Activated CD4-positive, alpha-beta T cell treated with anti-CD3 and anti-CD28 coated beads, Interleukin-10, Interleukin-2, amounts not matched to agents 100 ng/mL and 50 ng/mL, durations not matched to agents 16 hours and 8 hours (primary cell): Measurements from ENCODE around the gene EZR.

ENCODE experiments used
- DNase-seq: peaks from one replicate; pipeline ENCODE4 v3.0.0-alpha.2; 2020

The EZR gene

GRCh38 chr6:158757753-158758090 is 61.4 kb downstream of the EZR start:
- no peak for DNase-seq

DNA sequence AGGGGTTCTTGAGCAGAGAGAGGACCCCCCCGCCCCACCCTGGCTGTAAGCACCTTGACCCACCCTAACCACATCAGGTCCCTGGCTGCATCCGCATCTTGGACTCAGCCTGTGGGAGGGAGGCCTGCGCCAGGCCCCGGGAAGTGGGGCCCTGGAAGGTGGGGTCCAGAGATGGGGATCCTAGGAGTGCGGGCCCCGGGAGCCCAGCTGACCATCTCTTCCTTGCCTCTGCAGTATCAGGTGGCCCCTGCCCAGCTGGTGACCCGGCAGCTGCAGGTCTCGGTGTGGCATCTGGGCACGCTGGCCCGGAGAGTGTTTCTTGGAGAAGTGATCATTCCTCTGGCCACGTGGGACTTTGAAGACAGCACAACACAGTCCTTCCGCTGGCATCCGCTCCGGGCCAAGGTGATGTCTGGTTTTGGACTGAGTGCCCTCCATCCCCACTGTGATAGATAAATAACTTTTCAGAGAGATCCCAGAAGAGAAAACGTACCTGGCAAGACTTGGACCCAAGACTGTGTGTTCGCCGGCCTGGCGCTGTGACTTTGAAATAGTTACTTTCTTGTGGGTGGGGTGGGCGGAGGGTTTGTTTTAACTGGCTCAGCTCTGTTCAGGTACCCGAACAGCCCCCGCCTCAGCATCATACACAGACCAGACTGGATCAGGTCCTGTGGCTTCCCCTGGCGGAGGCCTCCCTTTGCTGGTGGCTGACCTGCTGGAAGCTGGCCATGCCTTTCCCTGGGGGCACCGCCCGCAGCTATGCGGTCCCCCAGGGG is 62.0 kb downstream of the EZR start:
- DNase-seq, result no peak

- no peak for DNase-seq
These were observed 63.0 kb downstream of the EZR start for GRCh38 chr6:158756126-158756525.

DNA sequence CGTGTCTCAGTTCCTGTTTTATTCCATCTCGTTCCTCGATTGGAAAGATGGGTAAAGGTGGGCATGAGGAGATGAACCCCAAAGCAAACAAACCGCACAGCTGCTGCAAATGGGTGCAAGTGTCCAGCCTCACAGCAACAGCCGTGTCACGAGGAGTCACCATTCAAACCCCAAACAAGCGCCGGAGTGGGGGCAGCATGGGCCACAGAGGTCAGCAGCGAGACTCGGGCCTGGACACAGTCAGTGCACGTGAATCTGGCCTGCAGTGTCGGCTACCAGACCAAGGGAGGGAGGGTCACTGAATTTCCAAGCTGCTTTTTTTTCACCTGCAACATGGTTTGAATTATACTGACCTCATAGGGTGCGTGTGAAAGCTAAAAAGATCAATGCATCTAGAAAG is 63.5 kb downstream of the EZR start:
- no peak for DNase-seq

DNA sequence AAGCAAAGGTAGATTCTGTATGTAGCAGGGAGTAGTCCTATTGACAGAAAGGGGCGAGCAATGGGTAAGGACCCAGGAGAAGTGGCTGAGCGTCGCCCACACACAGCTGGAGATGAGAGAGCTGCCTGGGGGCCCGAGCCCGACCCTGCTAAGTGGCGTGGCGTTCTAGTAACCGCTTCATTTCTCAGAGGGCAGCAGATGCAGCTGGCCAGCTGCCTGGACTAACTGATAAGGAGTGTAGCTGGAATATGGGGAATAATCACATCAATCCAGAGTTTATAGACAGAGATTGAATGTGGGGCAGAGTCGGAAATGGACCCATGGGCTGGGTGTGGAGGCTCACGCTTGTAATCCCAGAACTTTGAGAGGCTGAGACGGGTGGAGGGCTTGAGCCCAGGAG is 64.4 kb downstream of the EZR start:
- DNase-seq, result no peak

GRCh38 chr6:158753811-158754210 is 65.4 kb downstream of the EZR start:
- no peak for DNase-seq

GRCh38 chr6:158752613-158753012 is 66.6 kb downstream of the EZR start:
- no peak for DNase-seq

DNA sequence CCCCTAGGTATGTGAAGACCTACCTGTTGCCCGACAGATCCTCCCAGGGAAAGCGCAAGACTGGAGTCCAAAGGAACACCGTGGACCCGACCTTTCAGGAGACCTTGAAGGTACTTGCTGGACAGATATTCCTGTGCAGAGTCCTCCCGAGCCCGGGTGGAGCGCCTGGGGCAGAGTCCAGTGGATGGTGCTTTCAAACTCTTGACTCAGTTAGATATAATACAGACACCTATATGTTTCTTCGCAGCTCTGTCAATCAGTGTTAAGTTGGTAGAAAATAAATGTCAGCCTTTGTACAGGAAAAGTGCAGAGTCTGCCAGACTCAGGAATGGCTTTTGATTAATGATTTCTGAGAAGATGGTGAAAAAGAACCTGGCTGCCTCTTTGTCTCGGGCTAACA is 67.2 kb downstream of the EZR start:
- no peak for DNase-seq

GRCh38 chr6:158751224-158751623 is 67.9 kb downstream of the EZR start:
- DNase-seq, result no peak

GRCh38 chr6:158744986-158745430 is 74.2 kb downstream of the EZR start:
- no peak for DNase-seq

DNA sequence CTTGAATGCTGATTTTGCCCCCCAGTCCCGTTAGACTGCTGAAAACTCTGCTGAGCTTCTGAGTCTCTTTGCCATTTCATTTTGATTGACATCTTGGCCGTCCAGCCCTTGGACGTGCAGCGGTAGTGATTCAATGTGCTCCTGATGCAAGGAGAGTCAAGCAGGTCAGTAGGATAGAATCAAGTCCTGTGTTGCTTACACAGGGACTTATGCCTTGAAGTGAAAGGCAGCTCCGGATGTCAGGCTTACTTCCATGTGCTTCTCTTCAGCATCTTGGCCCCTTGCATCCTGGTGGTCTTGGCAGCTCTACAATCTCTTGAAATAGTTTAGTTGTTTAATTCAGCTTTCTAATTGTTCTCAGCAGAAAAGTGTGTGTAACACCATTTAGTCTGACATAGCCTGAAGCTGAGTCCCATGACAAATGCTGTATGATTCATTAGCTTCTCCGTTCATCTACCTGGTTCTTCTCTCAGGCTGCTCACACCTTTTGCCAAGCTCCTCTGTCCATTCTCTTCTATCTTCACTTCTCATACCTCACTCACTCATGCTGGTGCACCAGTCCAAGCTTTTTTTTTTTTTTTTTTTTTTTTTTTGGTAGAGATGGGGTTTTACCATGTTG is 76.0 kb downstream of the EZR start:
- no peak for DNase-seq

- no peak for DNase-seq
These were observed 79.5 kb downstream of the EZR start for GRCh38 chr6:158739673-158740072.

DNA sequence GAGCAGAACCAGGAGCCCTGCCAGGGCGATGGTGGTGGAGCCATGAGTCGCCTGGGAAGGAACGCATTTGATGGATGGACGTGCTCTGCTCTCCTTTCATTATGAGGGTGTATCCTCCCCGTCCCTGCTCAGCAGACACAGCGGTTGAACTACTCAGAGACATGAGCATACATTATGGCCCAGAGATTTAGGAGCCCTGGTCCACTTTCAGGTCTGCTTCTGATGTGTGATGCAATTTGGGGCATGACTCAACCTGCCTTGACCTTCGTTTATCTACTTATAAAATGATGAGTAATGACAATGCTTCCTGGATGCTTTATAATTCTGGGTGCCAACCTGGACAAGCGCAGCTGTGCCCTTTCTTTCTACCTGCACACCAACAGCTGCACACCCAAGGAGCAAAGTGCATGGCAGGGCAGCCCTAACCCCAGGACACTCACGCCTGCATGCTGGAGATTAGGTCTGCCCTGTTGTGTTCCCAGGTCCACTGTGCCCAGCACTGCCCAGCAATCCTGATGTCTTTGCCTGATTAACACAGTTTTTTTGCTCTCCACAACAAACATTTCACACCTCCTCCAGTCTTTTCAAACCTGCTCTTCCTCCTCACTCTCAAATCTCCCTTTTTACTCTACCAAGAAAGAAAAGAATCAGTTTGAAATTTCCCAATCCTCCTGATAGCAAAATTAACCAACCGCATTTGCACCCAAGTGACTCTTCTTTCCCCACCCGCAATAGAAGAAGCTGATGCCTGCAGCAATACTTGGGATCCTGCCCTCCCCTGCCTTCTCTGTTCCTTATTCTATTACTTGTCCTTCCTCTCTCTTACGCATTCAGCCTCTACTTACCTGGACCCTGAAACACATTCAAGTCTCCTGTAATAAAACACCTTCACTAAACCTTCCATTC is 81.2 kb downstream of the EZR start:
- no peak for DNase-seq

DNA sequence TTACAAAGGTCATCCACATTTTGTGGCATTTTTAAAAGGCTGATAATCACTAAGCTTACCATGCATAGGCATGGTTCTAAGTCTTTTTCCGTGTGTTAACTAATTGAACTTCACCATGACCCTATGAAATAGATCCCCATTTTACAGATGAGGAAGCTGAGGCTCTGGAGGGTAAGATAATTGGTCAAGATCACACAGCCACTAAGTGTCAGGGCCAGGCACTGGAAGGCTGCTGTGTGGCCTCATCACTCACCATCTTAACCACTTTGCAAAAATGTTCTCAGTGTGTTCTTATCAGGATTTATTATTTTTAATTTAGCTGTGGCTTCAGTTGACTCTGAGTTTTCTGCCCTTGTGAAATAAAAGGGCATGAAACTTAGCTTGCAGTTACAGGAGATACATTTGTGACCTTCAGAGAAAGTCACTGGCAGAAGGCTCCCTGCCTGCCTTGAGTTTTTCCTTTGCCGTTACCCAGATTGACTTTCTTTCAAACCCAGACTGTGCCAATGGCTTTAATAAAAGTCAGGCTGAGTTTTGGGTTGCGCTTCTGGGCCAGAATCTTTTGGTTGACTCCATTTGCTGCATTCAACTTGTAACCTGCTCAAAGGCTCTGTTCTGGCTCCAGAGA is 82.0 kb downstream of the EZR start:
- no peak for DNase-seq

GRCh38 chr6:158735009-158735408 is 84.2 kb downstream of the EZR start:
- DNase-seq, result no peak

DNA sequence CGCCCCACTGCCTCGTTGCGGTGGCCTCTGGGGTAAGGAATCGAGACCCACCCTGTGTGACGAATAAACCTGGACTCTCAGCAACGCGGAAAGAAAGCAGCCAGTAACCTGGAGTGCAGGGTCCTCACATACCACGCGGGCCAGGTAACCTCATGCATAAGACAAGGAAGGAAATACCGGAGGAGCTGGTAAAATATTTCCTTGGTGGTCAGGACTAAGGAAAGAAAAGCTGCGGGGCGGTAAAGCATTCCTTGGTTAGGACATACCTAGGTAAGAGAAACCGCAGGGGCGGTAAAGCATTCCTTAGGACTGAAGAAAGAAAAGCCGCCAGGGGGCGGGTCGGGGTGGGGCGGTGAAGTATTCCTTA is 88.6 kb downstream of the EZR start:
- no peak for DNase-seq

- DNase-seq, result no peak
These were observed 89.1 kb downstream of the EZR start for GRCh38 chr6:158729906-158730540.

DNA sequence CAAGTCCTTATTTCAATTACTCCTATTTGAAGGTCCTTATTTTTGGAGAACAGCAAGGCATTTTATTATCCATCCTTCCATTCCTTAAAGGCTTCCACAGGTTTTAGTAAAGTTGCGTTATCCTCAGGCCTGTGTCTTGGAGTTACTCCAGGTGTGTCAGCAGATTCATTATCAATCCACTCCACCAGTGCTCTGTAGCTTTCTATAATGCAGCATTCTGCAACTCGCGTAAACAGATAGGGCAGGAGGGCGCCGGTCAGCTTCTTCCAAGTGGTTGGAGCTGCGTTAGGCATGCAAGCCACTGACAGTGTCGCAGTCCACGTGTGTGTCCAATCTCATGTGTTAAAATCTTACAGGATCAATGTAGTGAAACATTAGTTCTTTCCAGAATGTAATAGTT is 93.5 kb downstream of the EZR start:
- no peak for DNase-seq

DNA sequence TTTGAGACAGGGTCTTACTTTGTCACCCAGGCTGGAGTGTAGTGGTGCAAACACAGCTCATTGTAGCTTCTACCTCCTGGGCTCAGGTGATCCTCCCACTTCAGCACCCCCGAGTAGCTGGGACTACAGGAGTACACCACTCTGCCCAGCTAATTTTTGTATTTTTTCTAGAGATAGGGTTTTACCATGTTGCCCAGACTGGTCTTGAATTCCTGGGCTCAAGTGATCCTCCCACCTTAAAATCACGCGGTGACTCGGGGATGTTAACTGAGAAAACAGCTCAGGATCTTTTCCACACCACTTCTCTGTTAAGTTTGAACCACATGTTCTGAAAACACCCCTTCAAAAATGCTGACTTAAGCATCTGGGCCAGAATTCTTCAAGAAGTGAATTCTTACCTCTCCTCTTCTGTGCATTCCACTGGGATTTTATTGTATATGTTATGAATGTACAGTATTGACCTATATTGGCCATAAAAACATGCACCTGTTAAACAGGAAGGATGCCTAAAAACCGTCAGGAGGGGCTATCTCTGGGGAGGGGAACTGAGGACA is 96.9 kb downstream of the EZR start:
- DNase-seq, result no peak

- DNase-seq, result no peak
These were observed 100.6 kb downstream of the EZR start for GRCh38 chr6:158718461-158719046.

DNA sequence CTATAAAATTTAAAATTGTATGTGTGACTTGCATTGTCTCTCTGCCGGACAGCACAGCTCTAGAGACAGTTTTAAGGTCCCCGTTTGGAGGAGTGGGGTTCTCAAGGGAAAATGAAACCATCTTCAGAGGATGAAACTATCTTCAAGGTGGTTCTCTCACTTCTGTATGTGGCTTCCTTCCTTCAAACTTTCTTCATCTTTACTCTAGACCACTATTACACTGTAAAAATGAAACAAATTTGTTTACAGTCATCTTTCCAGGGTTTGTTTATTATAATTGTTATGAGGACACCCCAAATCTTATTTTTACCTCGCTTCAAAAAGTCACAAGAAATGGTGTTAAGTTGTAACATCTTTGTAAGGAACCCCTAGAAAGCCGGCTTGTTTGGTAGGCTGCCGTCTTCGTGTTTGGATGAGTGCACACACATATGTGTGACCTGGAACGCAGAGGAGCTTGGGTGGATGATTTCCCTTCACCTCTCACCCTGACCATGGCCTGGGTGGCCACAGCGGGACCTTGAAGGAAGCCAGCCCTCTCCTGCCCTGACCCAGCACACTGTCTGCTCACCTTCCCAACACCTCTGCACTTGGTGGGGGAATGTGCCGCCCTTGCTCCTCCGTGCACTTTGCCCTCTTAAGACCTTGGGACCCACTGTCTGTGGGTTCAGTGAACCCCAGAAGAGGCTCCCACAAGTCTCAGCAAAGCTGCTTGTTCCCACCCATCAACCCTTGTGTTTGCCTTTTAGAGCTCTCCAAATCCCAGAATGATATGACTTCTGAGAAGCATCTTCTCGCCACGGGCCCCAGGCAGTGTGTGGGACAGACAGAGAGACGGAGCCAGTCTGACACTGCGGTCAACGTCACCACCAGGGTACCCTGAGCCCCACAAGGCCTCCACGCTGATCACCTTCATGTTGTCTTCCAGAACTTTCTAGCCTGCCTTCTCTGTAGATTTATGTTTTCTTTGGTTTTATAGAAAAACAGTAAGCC is 101.5 kb downstream of the EZR start:
- DNase-seq, result peak; percentile 47
